RWPE1 (cell line): ENCODE measurements around the gene COX6A2.

ENCODE experiments used
- CTCF ChIA-PET: fragments of 350-600 bp; sonication (Branson Sonifier 250); formaldehyde crosslinking; extraction: SDS; loops from one replicate; lab custom pipeline; 2021; lab: Yijun Ruan, JAX
- POLR2A ChIA-PET: fragments of 400-600 bp; formaldehyde crosslinking; extraction: SDS; loops from one replicate; lab custom pipeline; 2020; ENCODE audit warnings: antibody characterized with exemption; ENCODE audit not compliant: low non-redundant PET; lab: Yijun Ruan, JAX
- DNase-seq: peaks from one replicate; pipeline ENCODE4 v3.0.0; 2012; ENCODE audit warnings: low spot score
- H3K27ac ChIP-seq: fragments of 450-650 bp; 2 replicates; pipeline ENCODE4 v1.5.1; 2017
- TF ChIP-seq, protein P1 (sequence below): fragments of 450-650 bp; conservative IDR thresholded peaks from 2 replicates; pipeline ENCODE4 v1.5.1; 2017; ENCODE audit warnings: low read depth, mild to moderate bottlenecking

Gene COX6A2

DNA sequence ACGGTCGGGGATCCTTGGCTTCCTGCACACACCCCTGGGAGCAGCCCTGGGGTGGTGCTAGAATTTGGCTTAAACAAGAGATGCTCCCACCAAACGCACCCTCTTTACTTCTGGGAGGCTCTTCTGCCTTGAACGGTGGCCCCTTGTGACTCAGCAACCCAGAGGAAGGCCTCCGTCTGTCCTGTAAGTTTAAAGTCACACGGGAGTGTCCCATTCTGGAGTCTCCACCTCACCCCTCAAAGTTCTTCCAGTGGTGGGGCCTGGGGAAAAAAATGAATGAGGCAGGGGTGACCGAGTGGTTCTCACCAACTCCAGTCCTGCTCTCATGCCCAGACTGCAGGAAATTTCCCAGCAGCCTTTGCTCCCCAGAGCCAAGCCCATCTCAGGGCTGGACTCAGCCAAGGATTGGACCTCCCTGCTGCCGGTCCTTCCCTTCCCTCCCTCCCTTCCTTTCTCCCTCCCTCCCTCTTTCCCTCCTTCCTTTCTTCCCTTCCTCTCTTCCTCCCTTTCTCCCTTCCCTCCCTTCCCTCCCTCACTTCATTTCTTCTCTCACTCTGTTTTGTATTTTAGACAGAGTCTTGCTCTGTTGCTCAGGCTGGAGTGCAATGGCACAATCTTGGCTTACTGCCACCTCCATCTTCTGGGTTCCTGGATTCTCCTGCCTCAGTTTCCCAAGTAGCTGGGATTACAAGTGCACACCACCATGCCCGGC, 23.7 kb downstream of the COX6A2 start:
- TF ChIP-seq, protein P1, sequence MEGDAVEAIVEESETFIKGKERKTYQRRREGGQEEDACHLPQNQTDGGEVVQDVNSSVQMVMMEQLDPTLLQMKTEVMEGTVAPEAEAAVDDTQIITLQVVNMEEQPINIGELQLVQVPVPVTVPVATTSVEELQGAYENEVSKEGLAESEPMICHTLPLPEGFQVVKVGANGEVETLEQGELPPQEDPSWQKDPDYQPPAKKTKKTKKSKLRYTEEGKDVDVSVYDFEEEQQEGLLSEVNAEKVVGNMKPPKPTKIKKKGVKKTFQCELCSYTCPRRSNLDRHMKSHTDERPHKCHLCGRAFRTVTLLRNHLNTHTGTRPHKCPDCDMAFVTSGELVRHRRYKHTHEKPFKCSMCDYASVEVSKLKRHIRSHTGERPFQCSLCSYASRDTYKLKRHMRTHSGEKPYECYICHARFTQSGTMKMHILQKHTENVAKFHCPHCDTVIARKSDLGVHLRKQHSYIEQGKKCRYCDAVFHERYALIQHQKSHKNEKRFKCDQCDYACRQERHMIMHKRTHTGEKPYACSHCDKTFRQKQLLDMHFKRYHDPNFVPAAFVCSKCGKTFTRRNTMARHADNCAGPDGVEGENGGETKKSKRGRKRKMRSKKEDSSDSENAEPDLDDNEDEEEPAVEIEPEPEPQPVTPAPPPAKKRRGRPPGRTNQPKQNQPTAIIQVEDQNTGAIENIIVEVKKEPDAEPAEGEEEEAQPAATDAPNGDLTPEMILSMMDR, result no peak
- ChIA-PET CTCF (interaction anchor here (0.6 to 0.8 kb wide), 2 partner anchors 27 to 177 kb away, joined by 4 to 6 read pairs; no protein-coding TSS in a partner anchor), POLR2A (no interaction called here)
- H3K27ac ChIP-seq, result no peak overlapping the region
- DNase-seq, result no peak

- POLR2A ChIA-PET, result no interaction called here
Measured at GRCh38 chr16:31403590-31404352, 24.4 kb downstream of the COX6A2 start.

GRCh38 chr16:31402687-31403086, 25.5 kb downstream of the COX6A2 start:
- ChIA-PET CTCF (no interaction called here), POLR2A (no interaction called here)
- DNase-seq, result no peak
- TF ChIP-seq, protein P1, result no peak
- H3K27ac ChIP-seq, result no peak overlapping the region

More at GRCh38 chr16:31403590-31404352, 24.4 kb downstream of the COX6A2 start:
- TF ChIP-seq, protein P1, result no peak
- CTCF ChIA-PET, result interaction anchor here (0.6 to 0.8 kb wide), 3 partner anchors 26 to 1015 kb away, joined by 3 to 6 read pairs (median 4); no protein-coding TSS in a partner anchor
- DNase-seq, result no peak
- H3K27ac ChIP-seq, result no peak overlapping the region

- TF ChIP-seq, protein P1, result no peak
- POLR2A ChIA-PET, result no interaction called here
- CTCF ChIA-PET, result no interaction called here
Measured at GRCh38 chr16:31401436-31401835, 26.7 kb downstream of the COX6A2 start.

GRCh38 chr16:31400191-31400590, 28.0 kb downstream of the COX6A2 start:
- POLR2A ChIA-PET, result no interaction called here
- no peak for DNase-seq
- H3K27ac ChIP-seq, result no peak overlapping the region
- CTCF ChIA-PET, result interaction anchor here (0.7 kb wide), 1 partner anchor 74 kb away, joined by 3 read pairs; no protein-coding TSS in a partner anchor
- TF ChIP-seq, protein P1, result no peak

More at GRCh38 chr16:31401436-31401835, 26.7 kb downstream of the COX6A2 start:
- DNase-seq, result no peak
- no peak overlapping the region for H3K27ac ChIP-seq

- TF ChIP-seq, protein P1, result no peak
- no peak for DNase-seq
- H3K27ac ChIP-seq, result no peak overlapping the region
- ChIA-PET POLR2A (no interaction called here), CTCF (no interaction called here)
Measured at GRCh38 chr16:31397701-31398100, 30.5 kb downstream of the COX6A2 start.
